ENCODE measurements around the gene TMCO6. TPM values are rescaled to one million over a fixed set of nuclear protein-coding genes. Genes with fewer than 3 reads are reported as not detected.

Gene TMCO6
- total and polyA plus RNA-seq, 2 of the 8 experiments (the other 6 are each of a cell fraction or from before 2014, with no cell fraction given), result 29.0 to 40.9 TPM

- TF ChIP-seq JUND (IDR thresholded peaks at IDR 0.05; ENCODE audit: low read length), result no peak
- no peak for TF ChIP-seq SRF (IDR thresholded peaks at IDR 0.05; ENCODE audit: low read depth, low read length)
- TF ChIP-seq EZH2 (IDR thresholded peaks at IDR 0.05; ENCODE audit: low read depth, low read length, severe bottlenecking), result no peak
- no peak for TF ChIP-seq TCF12 (IDR thresholded peaks at IDR 0.05; ENCODE audit: low read depth, low read length)
- peak; percentile 73 for TF ChIP-seq TAF7 (optimal IDR thresholded peaks at IDR 0.05; ENCODE audit: borderline replicate concordance, low read depth, low read length)
- TF ChIP-seq CREB1 (IDR thresholded peaks at IDR 0.05), result no peak
- TF ChIP-seq MAFK (IDR thresholded peaks at IDR 0.05; ENCODE audit: low read depth, low read length), result no peak
- TF ChIP-seq, protein P1, sequence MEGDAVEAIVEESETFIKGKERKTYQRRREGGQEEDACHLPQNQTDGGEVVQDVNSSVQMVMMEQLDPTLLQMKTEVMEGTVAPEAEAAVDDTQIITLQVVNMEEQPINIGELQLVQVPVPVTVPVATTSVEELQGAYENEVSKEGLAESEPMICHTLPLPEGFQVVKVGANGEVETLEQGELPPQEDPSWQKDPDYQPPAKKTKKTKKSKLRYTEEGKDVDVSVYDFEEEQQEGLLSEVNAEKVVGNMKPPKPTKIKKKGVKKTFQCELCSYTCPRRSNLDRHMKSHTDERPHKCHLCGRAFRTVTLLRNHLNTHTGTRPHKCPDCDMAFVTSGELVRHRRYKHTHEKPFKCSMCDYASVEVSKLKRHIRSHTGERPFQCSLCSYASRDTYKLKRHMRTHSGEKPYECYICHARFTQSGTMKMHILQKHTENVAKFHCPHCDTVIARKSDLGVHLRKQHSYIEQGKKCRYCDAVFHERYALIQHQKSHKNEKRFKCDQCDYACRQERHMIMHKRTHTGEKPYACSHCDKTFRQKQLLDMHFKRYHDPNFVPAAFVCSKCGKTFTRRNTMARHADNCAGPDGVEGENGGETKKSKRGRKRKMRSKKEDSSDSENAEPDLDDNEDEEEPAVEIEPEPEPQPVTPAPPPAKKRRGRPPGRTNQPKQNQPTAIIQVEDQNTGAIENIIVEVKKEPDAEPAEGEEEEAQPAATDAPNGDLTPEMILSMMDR (IDR thresholded peaks at IDR 0.05; ENCODE audit: control extremely low read depth in 1 of 3, insufficient read depth in 1 of 3, low read depth in 1 of 3, low read length in 3 of 3), result no peak
- TF ChIP-seq RNF2 (IDR thresholded peaks at IDR 0.05; ENCODE audit: borderline replicate concordance, low read depth, low read length, missing control alignments, poor library complexity, severe bottlenecking), result no peak
- TF ChIP-seq SP2 (IDR thresholded peaks at IDR 0.05; ENCODE audit: low read length), result peak; percentile 79
- TF ChIP-seq TEAD4 (IDR thresholded peaks at IDR 0.05; ENCODE audit: low read depth, low read length), result no peak
- TF ChIP-seq, protein P2, sequence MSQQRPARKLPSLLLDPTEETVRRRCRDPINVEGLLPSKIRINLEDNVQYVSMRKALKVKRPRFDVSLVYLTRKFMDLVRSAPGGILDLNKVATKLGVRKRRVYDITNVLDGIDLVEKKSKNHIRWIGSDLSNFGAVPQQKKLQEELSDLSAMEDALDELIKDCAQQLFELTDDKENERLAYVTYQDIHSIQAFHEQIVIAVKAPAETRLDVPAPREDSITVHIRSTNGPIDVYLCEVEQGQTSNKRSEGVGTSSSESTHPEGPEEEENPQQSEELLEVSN (IDR thresholded peaks at IDR 0.05), result peak; percentile 60; the same call in 1 of the 2 replicates
- peak; percentile 73 to 95; a peak in 3 of 4 replicates for TF ChIP-seq SIN3A (conservative IDR thresholded peaks at IDR 0.05 in 1 of 2, IDR thresholded peaks at IDR 0.05 in 1 of 2; ENCODE audit: low read depth in 1 of 2, low read length in 2 of 2)
- peak; percentile 99 for TF ChIP-seq EGR1 (IDR thresholded peaks at IDR 0.05; ENCODE audit: borderline replicate concordance, low read depth, low read length)
- TF ChIP-seq NRF1 (IDR thresholded peaks at IDR 0.05; ENCODE audit: low read depth, low read length), result no peak
- no peak for TF ChIP-seq ZNF274 (IDR thresholded peaks at IDR 0.05; ENCODE audit: borderline replicate concordance, extremely low read depth, low read length)
- no peak for TF ChIP-seq CEBPB (IDR thresholded peaks at IDR 0.05; ENCODE audit: low read depth, low read length)
- TF ChIP-seq BRCA1 (IDR thresholded peaks at IDR 0.05; ENCODE audit: low read depth, low read length), result no peak
- TF ChIP-seq, protein P3, sequence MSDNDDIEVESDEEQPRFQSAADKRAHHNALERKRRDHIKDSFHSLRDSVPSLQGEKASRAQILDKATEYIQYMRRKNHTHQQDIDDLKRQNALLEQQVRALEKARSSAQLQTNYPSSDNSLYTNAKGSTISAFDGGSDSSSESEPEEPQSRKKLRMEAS (IDR thresholded peaks at IDR 0.05), result peak; percentile 85
- no peak for TF ChIP-seq RXRA (IDR thresholded peaks at IDR 0.05; ENCODE audit: insufficient read depth, low read depth, low read length)
Measured at GRCh38 chr5:140690941-140691924, 52.0 kb downstream of the TMCO6 start, which contains the start of the genes HARS1 and HARS2 (continued).

All from H1 (cell line).